HepG2 (cell line): Measurements from ENCODE around the gene ADAMTSL4. TPM values are rescaled to one million over a fixed set of nuclear protein-coding genes. Genes with fewer than 3 reads are reported as not detected.

Experiments
- ATAD3A ChIP-seq: sonication (generic); formaldehyde crosslinking; IDR thresholded peaks from 2 replicates; pipeline ENCODE4 v1.4.0; 2020; ENCODE audit warnings: missing genetic modification reagents
- KDM6A ChIP-seq: IDR thresholded peaks from 2 replicates; pipeline ENCODE4 v1.6.1; 2016; ENCODE audit warnings: low read depth
- MED1 ChIP-seq: sonication (generic); formaldehyde crosslinking; IDR thresholded peaks from 2 replicates; pipeline ENCODE4 v1.4.0; 2020; ENCODE audit warnings: missing genetic modification reagents
- ZNF138 ChIP-seq: sonication (generic); formaldehyde crosslinking; IDR thresholded peaks from 2 replicates; pipeline ENCODE4 v1.5.0; 2020; ENCODE audit warnings: mild to moderate bottlenecking, low read depth, missing genetic modification reagents
- ZNF331 ChIP-seq: sonication (generic); formaldehyde crosslinking; IDR thresholded peaks from 2 replicates; pipeline ENCODE4 v1.4.0; 2020; ENCODE audit warnings: missing genetic modification reagents
- ZNF713 ChIP-seq: sonication (generic); formaldehyde crosslinking; IDR thresholded peaks from 2 replicates; pipeline ENCODE4 v1.4.0; 2020; ENCODE audit warnings: mild to moderate bottlenecking, missing genetic modification reagents
- ZNF768 ChIP-seq: sonication (generic); formaldehyde crosslinking; IDR thresholded peaks from 2 replicates; pipeline ENCODE4 v1.4.0; 2020; ENCODE audit warnings: missing genetic modification reagents
- polyA plus RNA-seq, 8 experiments: library from polyadenylated mRNA; depleted of rRNA in 3 of 8; stranded (reverse) in 7 of 8; unstranded in 1 of 8; fragments of >200 nt; fragmentation: Illumina TruSeq in 4 of 8; extraction: Trizol in 4 of 8; gene quantifications; 2 replicates each; pipeline versions ENCODE4 v1.2.1 to v1.2.3, GENCODE V29; 2011 to 2016; ENCODE audit warnings: low read depth in 4 of 8, missing spikeins in 1 of 8, mixed read lengths in 1 of 8; ENCODE audit not compliant: insufficient read depth in 1 of 8
- total RNA-seq, 5 experiments: library from RNA; depleted of rRNA; stranded (reverse); fragments of >200 nt; fragmentation: Illumina TruSeq; extraction: Trizol; gene quantifications; 2 replicates each; pipeline ENCODE4 v1.2.3, GENCODE V29; 2016; ENCODE audit warnings: low read depth in 1 of 5
- TF ChIP-seq, protein P1 (sequence below): sonication (generic); formaldehyde crosslinking; IDR thresholded peaks from one replicate; pipeline ENCODE4 v1.5.1; 2020; ENCODE audit warnings: mild to moderate bottlenecking, missing genetic modification reagents; ENCODE audit errors: not compliant biosample characterization
- TF ChIP-seq, protein P2 (sequence below), 2 experiments: fragments of 450-650 bp in 1 of 2; sonication (generic) in 1 of 2; formaldehyde crosslinking; IDR thresholded peaks; 2 replicates each; pipeline versions ENCODE4 v1.5.0 to v1.8.0; 2020 to 2022; ENCODE audit warnings: mild to moderate bottlenecking in 1 of 2, missing genetic modification reagents in 1 of 2
- TF ChIP-seq, protein P3 (sequence below): sonication (generic); formaldehyde crosslinking; IDR thresholded peaks from 2 replicates; pipeline ENCODE4 v1.8.1; 2023; ENCODE audit warnings: mild to moderate bottlenecking, missing genetic modification reagents
- TF ChIP-seq, protein P4 (sequence below): fragments of 450-650 bp; IDR thresholded peaks from 2 replicates; pipeline ENCODE4 v1.6.1; 2017; ENCODE audit warnings: mild to moderate bottlenecking
- TF ChIP-seq, protein P5 (sequence below): IDR thresholded peaks from 2 replicates; pipeline ENCODE4 v1.6.1; 2016; ENCODE audit warnings: missing compliant biosample characterization, missing genetic modification reagents, borderline replicate concordance

The ADAMTSL4 gene
- total and polyA plus RNA-seq, 2 of the 13 experiments (the other 11 are each of a cell fraction or from before 2014, with no cell fraction given) = 3.9 to 16.4 TPM

DNA sequence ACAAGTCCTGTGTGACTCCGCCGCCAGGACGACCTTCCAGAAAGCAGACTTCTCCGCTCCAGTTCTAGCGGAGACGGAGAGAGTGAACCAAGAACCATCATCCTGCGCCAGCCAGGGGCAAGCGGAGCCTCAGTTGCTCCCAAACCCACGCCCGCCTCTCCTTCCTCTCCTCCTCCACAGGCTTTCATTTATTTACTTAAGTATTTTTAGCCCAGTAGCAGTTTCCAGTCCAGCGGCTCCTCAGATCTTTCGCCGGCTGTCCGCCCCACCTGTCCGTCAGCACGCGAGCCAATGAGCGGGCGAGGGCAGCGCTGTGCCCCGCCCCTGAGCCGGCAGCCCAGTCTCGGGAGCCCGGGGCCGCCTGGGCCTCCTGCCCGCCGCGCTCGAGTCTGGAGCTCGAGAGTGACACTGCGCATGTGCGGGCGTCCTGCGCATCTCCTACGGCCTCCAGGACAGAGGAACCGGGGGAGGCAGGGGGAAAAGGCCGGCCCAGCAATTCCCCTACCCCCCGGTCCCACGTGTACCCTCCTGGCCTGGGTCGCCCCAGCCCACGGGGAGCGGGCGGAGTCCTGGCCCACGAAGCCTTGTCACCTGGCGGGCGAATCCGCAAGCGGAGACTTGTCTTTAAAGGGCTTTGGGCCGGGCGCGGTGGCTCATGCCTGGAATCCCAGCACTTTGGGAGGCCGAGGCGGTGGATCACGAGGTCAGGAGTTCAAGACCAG lies 33.7 kb upstream of the ADAMTSL4 start, which contains the start of gene FALEC (continued):
- TF ChIP-seq, protein P1, sequence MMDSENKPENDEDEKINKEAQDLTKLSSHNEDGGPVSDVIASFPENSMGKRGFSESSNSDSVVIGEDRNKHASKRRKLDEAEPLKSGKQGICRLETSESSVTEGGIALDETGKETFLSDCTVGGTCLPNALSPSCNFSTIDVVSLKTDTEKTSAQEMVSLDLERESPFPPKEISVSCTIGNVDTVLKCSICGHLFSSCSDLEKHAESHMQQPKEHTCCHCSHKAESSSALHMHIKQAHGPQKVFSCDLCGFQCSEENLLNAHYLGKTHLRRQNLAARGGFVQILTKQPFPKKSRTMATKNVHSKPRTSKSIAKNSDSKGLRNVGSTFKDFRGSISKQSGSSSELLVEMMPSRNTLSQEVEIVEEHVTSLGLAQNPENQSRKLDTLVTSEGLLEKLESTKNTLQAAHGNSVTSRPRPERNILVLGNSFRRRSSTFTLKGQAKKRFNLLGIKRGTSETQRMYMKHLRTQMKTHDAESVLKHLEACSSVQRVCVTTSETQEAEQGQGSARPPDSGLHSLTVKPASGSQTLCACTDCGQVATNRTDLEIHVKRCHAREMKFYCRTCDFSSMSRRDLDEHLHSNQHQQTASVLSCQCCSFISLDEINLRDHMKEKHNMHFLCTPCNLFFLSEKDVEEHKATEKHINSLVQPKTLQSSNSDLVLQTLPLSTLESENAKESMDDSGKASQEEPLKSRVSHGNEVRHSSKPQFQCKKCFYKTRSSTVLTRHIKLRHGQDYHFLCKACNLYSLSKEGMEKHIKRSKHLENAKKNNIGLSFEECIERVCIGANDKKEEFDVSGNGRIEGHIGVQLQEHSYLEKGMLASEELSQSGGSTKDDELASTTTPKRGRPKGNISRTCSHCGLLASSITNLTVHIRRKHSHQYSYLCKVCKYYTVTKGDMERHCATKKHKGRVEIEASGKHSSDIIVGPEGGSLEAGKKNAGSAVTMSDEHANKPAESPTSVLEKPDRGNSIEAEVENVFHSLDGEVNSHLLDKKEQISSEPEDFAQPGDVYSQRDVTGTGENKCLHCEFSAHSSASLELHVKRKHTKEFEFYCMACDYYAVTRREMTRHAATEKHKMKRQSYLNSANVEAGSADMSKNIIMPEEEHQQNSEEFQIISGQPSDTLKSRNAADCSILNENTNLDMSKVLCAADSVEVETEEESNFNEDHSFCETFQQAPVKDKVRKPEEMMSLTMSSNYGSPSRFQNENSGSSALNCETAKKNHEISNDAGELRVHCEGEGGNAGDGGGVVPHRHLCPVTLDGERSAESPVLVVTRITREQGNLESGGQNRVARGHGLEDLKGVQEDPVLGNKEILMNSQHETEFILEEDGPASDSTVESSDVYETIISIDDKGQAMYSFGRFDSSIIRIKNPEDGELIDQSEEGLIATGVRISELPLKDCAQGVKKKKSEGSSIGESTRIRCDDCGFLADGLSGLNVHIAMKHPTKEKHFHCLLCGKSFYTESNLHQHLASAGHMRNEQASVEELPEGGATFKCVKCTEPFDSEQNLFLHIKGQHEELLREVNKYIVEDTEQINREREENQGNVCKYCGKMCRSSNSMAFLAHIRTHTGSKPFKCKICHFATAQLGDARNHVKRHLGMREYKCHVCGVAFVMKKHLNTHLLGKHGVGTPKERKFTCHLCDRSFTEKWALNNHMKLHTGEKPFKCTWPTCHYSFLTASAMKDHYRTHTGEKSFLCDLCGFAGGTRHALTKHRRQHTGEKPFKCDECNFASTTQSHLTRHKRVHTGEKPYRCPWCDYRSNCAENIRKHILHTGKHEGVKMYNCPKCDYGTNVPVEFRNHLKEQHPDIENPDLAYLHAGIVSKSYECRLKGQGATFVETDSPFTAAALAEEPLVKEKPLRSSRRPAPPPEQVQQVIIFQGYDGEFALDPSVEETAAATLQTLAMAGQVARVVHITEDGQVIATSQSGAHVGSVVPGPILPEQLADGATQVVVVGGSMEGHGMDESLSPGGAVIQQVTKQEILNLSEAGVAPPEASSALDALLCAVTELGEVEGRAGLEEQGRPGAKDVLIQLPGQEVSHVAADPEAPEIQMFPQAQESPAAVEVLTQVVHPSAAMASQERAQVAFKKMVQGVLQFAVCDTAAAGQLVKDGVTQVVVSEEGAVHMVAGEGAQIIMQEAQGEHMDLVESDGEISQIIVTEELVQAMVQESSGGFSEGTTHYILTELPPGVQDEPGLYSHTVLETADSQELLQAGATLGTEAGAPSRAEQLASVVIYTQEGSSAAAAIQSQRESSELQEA = no peak
- TF ChIP-seq ZNF768 (CRISPR knock-in tag) (peak; percentile 64; the same call in 1 of the 2 replicates), ZNF138 (CRISPR knock-in tag) (no peak), ATAD3A (no peak), ZNF331 (no peak), ZNF713 (CRISPR knock-in tag) (no peak), KDM6A (no peak), MED1 (no peak)
- TF ChIP-seq, protein P2, sequence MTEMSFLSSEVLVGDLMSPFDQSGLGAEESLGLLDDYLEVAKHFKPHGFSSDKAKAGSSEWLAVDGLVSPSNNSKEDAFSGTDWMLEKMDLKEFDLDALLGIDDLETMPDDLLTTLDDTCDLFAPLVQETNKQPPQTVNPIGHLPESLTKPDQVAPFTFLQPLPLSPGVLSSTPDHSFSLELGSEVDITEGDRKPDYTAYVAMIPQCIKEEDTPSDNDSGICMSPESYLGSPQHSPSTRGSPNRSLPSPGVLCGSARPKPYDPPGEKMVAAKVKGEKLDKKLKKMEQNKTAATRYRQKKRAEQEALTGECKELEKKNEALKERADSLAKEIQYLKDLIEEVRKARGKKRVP (CRISPR knock-in tag; IDR thresholded peaks at IDR 0.05) = no peak
- TF ChIP-seq, protein P3, sequence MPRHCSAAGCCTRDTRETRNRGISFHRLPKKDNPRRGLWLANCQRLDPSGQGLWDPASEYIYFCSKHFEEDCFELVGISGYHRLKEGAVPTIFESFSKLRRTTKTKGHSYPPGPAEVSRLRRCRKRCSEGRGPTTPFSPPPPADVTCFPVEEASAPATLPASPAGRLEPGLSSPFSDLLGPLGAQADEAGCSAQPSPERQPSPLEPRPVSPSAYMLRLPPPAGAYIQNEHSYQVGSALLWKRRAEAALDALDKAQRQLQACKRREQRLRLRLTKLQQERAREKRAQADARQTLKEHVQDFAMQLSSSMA (CRISPR knock-in tag) = no peak
- TF ChIP-seq, protein P4, sequence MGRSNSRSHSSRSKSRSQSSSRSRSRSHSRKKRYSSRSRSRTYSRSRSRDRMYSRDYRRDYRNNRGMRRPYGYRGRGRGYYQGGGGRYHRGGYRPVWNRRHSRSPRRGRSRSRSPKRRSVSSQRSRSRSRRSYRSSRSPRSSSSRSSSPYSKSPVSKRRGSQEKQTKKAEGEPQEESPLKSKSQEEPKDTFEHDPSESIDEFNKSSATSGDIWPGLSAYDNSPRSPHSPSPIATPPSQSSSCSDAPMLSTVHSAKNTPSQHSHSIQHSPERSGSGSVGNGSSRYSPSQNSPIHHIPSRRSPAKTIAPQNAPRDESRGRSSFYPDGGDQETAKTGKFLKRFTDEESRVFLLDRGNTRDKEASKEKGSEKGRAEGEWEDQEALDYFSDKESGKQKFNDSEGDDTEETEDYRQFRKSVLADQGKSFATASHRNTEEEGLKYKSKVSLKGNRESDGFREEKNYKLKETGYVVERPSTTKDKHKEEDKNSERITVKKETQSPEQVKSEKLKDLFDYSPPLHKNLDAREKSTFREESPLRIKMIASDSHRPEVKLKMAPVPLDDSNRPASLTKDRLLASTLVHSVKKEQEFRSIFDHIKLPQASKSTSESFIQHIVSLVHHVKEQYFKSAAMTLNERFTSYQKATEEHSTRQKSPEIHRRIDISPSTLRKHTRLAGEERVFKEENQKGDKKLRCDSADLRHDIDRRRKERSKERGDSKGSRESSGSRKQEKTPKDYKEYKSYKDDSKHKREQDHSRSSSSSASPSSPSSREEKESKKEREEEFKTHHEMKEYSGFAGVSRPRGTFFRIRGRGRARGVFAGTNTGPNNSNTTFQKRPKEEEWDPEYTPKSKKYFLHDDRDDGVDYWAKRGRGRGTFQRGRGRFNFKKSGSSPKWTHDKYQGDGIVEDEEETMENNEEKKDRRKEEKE = no peak
- TF ChIP-seq, protein P5, sequence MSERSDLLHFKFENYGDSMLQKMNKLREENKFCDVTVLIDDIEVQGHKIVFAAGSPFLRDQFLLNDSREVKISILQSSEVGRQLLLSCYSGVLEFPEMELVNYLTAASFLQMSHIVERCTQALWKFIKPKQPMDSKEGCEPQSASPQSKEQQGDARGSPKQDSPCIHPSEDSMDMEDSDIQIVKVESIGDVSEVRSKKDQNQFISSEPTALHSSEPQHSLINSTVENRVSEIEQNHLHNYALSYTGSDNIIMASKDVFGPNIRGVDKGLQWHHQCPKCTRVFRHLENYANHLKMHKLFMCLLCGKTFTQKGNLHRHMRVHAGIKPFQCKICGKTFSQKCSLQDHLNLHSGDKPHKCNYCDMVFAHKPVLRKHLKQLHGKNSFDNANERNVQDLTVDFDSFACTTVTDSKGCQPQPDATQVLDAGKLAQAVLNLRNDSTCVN (CRISPR knock-in tag) = no peak
